Karpas-422 (cell line): ENCODE measurements around the gene TBPL2. TPM values are rescaled to one million over a fixed set of nuclear protein-coding genes. Genes with fewer than 3 reads are reported as not detected.
"Not testable (repeated sequence)": the region's sequence is repeated elsewhere in the genome, so short reads cannot be mapped to it uniquely, and the experiment has no call there.

Experiments
- DNase-seq: peaks from one replicate; pipeline ENCODE4 v3.0.0-alpha.2; 2015
- H2AFZ ChIP-seq: fragments of 200-600 bp; sonication (generic); 2 replicates; pipeline ENCODE4 v1.6.1; 2014; ENCODE audit warnings: antibody characterized with exemption, low read length, mixed read lengths
- H3K27ac ChIP-seq: fragments of 200-600 bp; sonication (generic); 2 replicates; pipeline ENCODE4 v1.5.1; 2014; ENCODE audit warnings: mild to moderate bottlenecking, low read length, moderate library complexity
- H3K27me3 ChIP-seq: fragments of 200-600 bp; sonication (generic); 2 replicates; pipeline ENCODE4 v1.6.1; 2014; ENCODE audit warnings: low read length, mixed read lengths
- H3K36me3 ChIP-seq: fragments of 200-600 bp; sonication (generic); 2 replicates; pipeline ENCODE4 v1.6.1; 2014; ENCODE audit warnings: low read length, mixed read lengths; ENCODE audit not compliant: insufficient read depth
- H3K4me1 ChIP-seq: fragments of 200-600 bp; sonication (generic); 2 replicates; pipeline ENCODE4 v1.6.1; 2014; ENCODE audit warnings: mild to moderate bottlenecking, low read length, mixed read lengths
- H3K4me2 ChIP-seq: fragments of 200-600 bp; sonication (generic); 2 replicates; pipeline ENCODE4 v1.6.1; 2014; ENCODE audit warnings: low read length, low read depth, mild to moderate bottlenecking; ENCODE audit not compliant: poor library complexity, severe bottlenecking
- H3K4me3 ChIP-seq: fragments of 200-600 bp; sonication (generic); 2 replicates; pipeline ENCODE4 v1.5.1; 2014; ENCODE audit warnings: mild to moderate bottlenecking, antibody characterized with exemption, low read length, mixed read lengths
- H3K79me2 ChIP-seq: fragments of 200-600 bp; sonication (generic); 2 replicates; pipeline ENCODE4 v1.6.1; 2014; ENCODE audit warnings: mild to moderate bottlenecking, low read length, mixed read lengths
- H3K9ac ChIP-seq: fragments of 200-600 bp; sonication (generic); 2 replicates; pipeline ENCODE4 v1.6.0; 2014; ENCODE audit warnings: low read length
- H3K9me2 ChIP-seq: fragments of 200-600 bp; sonication (generic), shearing (Covaris generic); replicated peaks from 2 replicates; pipeline ENCODE4 v1.6.0; 2014; ENCODE audit warnings: mild to moderate bottlenecking, low read length, moderate library complexity; ENCODE audit not compliant: insufficient read depth
- H3K9me3 ChIP-seq: fragments of 300-700, 200-600 bp; sonication (generic); 2 replicates; pipeline ENCODE4 v1.6.1; 2014; ENCODE audit warnings: low read length, mixed read lengths
- H4K20me1 ChIP-seq: fragments of 200-600 bp; sonication (generic); 2 replicates; pipeline ENCODE4 v1.6.1; 2014; ENCODE audit warnings: mild to moderate bottlenecking, antibody characterized with exemption, low read length, low read depth; ENCODE audit not compliant: insufficient read depth
- total RNA-seq: library from RNA; depleted of rRNA; stranded (reverse); fragments of >200 nt; shearing (Covaris generic); gene quantifications from 2 replicates; pipeline ENCODE4 v1.2.3, GENCODE V29; 2014; ENCODE audit warnings: low replicate concordance

TBPL2 gene
- total RNA-seq, 1 experiment from 2014 or later: not detected

- Histone ChIP-seq H3K4me1 (no peaks in the 10 kb centered on the region), H4K20me1 (no peaks in the 10 kb centered on the region), H3K9ac (no peak overlapping the region), H2AFZ (no peak overlapping the region), H3K27ac (no peak overlapping the region), H3K9me2 (no peaks in the 10 kb centered on the region), H3K27me3 (no peaks in the 10 kb centered on the region), H3K4me2 (no peak overlapping the region), H3K4me3 (no peak overlapping the region), H3K36me3 (peaks cover 3% of the 10 kb centered on the region; the same call in 1 of the 2 replicates), H3K79me2 (peaks cover 8% of the 10 kb centered on the region; the same call in 1 of the 2 replicates), H3K9me3 (no peaks in the 10 kb centered on the region)
- DNase-seq: no peak
Measured at GRCh38 chr14:55388160-55388559, 52.3 kb downstream of the TBPL2 start.

DNA sequence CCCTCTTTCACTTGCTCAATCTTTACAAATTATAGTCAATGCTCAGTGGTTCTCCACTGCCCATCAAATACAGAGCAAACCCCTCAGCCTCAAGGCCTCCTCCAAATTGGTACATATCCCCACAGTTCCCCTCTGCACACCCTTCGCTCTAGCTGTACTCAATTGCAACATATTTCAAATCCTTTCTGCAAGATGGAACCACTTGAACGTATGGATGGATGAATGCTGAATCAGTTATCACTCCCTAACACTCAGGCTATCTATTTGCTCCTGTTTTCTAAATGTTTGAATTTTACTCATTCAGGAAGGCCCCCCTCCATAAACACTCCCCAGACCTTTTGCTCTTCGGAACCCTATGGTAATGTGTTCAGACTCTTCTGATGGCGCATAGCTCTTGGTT, 53.3 kb downstream of the TBPL2 start:
- H3K27ac ChIP-seq: no peak overlapping the region
- H3K9me3 ChIP-seq: no peaks in the 10 kb centered on the region
- H3K36me3 ChIP-seq: peaks cover 3% of the 10 kb centered on the region; the same call in 1 of the 2 replicates
- no peak overlapping the region for H3K4me3 ChIP-seq
- H3K9ac ChIP-seq: no peak overlapping the region
- H2AFZ ChIP-seq: no peak overlapping the region
- DNase-seq: no peak
- H3K79me2 ChIP-seq: peaks cover 3% of the 10 kb centered on the region; the same call in 1 of the 2 replicates
- H3K4me2 ChIP-seq: no peak overlapping the region
- H3K4me1 ChIP-seq: no peaks in the 10 kb centered on the region
- H3K9me2 ChIP-seq: no peaks in the 10 kb centered on the region
- no peaks in the 10 kb centered on the region for H3K27me3 ChIP-seq
- no peaks in the 10 kb centered on the region for H4K20me1 ChIP-seq

DNA sequence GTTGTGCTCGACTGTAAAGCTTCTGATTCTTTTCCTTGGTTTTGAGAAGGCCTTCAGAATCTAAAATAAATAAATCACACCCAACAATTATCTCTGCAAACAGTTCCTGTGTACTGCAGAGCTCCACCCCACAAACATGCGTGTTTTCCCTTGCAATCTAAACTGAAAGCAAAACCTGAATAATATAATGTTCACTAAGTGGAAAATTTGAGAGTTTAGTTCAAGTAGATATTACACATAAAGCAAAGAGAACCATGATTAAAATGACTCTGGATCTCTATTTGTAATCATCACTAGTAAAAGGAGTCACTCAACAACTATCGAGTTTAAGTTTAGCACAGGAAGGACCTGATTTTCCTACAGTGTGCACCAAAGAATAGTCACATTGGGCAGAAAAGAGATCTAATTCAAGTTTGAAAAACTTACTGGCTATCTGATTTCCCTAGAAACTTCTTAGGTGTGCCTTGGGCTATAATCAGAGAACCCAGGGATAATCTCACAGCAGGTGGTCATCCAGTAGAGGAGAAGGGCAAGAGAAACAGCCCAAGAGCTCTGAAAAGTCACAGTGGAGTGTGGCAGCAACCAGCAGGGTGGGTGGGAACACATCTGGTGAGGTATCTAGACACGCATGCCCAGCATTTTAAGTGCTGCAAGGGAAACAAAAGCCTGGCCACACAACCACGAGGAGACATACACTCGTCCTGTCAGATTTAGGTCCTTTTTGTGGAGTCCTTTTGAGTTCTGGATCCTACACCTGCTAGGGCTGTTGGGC, 54.2 kb downstream of the TBPL2 start:
- Histone ChIP-seq H3K4me1 (no peaks in the 10 kb centered on the region), H3K4me3 (no peak overlapping the region)

GRCh38 chr14:55384536-55384935, 55.9 kb downstream of the TBPL2 start:
- Histone ChIP-seq H3K4me2 (no peak overlapping the region), H3K79me2 (no peaks in the 10 kb centered on the region), H4K20me1 (no peaks in the 10 kb centered on the region), H2AFZ (no peak overlapping the region), H3K9ac (no peak overlapping the region), H3K4me3 (no peak overlapping the region), H3K36me3 (peaks cover 2% of the 10 kb centered on the region; the same call in 1 of the 2 replicates), H3K27ac (no peak overlapping the region), H3K9me2 (no peaks in the 10 kb centered on the region), H3K27me3 (no peaks in the 10 kb centered on the region), H3K9me3 (no peaks in the 10 kb centered on the region), H3K4me1 (no peaks in the 10 kb centered on the region)
- no peak for DNase-seq

More for the DNA sequence above, 54.2 kb downstream of the TBPL2 start:
- peaks cover 3% of the 10 kb centered on the region; the same call in 1 of the 2 replicates for H3K36me3 ChIP-seq
- no peak overlapping the region for H2AFZ ChIP-seq
- no peaks in the 10 kb centered on the region for H4K20me1 ChIP-seq
- H3K9me2 ChIP-seq: no peaks in the 10 kb centered on the region
- H3K27ac ChIP-seq: no peak overlapping the region
- no peak overlapping the region for H3K9ac ChIP-seq
- no peak for DNase-seq
- no peak overlapping the region for H3K4me2 ChIP-seq
- H3K9me3 ChIP-seq: no peaks in the 10 kb centered on the region
- no peaks in the 10 kb centered on the region for H3K79me2 ChIP-seq
- no peaks in the 10 kb centered on the region for H3K27me3 ChIP-seq

DNA sequence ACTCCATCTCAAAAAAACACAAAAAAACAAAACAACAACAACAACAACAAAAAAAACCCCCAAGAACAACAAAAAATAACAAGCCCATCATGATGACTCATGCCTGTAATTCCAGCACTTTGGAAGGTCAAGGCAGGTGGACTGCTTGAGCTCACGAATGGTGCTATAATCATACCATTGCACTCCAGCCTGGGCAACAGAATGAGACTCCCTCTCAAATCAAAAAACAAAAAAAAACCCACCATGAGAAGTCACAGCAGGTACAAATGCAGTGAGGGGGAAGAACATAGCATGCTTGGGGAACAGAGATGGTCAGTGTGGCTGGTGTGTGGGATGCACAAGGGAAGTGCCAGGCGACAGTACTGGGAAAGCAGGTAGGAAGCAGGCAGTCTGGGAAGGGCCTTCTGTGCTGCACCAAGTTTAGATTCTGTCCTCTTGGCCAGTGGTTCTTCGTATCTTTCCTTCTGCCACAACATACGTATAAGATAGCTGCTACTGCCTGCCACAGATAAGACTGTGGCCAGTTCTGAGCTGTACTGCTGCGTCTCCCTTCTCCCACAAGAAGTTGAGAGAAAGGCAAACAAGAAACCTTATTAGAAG, 56.8 kb downstream of the TBPL2 start:
- Histone ChIP-seq H3K4me2 (no peak overlapping the region), H3K4me1 (no peaks in the 10 kb centered on the region), H4K20me1 (no peaks in the 10 kb centered on the region), H2AFZ (no peak overlapping the region), H3K9me2 (no peaks in the 10 kb centered on the region), H3K79me2 (no peaks in the 10 kb centered on the region), H3K4me3 (no peak overlapping the region), H3K27ac (no peak overlapping the region), H3K9ac (no peak overlapping the region), H3K27me3 (no peaks in the 10 kb centered on the region), H3K9me3 (no peaks in the 10 kb centered on the region), H3K36me3 (no peaks in the 10 kb centered on the region; the same call in 1 of the 2 replicates)
- no peak for DNase-seq

GRCh38 chr14:55383056-55383466, 57.4 kb downstream of the TBPL2 start:
- not testable (repeated sequence) for H3K36me3 ChIP-seq

GRCh38 chr14:55382483-55382882, 57.9 kb downstream of the TBPL2 start:
- no peak overlapping the region for H3K4me2 ChIP-seq
- no peak overlapping the region for H3K9ac ChIP-seq
- no peaks in the 10 kb centered on the region for H3K79me2 ChIP-seq
- no peaks in the 10 kb centered on the region for H3K27me3 ChIP-seq
- no peak overlapping the region for H3K4me3 ChIP-seq
- no peak for DNase-seq
- H4K20me1 ChIP-seq: no peaks in the 10 kb centered on the region
- H2AFZ ChIP-seq: no peak overlapping the region
- no peaks in the 10 kb centered on the region for H3K4me1 ChIP-seq
- H3K36me3 ChIP-seq: peaks cover 2% of the 10 kb centered on the region; the same call in 1 of the 2 replicates
- H3K9me2 ChIP-seq: no peaks in the 10 kb centered on the region
- no peak overlapping the region for H3K27ac ChIP-seq
- H3K9me3 ChIP-seq: no peaks in the 10 kb centered on the region

More at GRCh38 chr14:55383056-55383466, 57.4 kb downstream of the TBPL2 start:
- H3K27me3 ChIP-seq, H3K4me3 ChIP-seq, H3K27ac ChIP-seq, H3K9ac ChIP-seq, H4K20me1 ChIP-seq, H3K9me2 ChIP-seq, DNase-seq, H3K4me1 ChIP-seq, H3K4me2 ChIP-seq, H2AFZ ChIP-seq, H3K9me3 ChIP-seq, H3K79me2 ChIP-seq: not testable (repeated sequence)

DNA sequence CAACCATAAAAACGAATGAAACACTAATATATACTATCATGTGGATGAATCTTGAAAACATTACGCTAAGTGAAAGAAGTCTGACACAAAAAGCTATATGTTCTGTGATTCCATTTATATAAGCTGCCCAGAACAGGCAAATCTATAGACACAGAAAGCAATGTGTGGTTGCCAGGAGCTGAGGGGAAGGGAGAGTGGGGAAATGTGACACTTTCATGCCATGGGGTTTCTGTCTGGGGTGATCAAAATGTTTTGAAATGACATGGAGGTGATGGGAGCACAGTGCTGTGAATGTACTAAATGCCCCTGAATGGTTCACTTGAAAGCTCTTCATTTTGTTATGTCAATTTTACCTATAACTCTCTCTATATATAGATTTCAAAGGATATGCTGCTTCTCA, 58.9 kb downstream of the TBPL2 start:
- Histone ChIP-seq H3K9me3 (no peaks in the 10 kb centered on the region), H4K20me1 (no peaks in the 10 kb centered on the region), H3K9me2 (no peaks in the 10 kb centered on the region), H3K27me3 (no peaks in the 10 kb centered on the region), H3K4me2 (no peak overlapping the region), H2AFZ (no peak overlapping the region), H3K36me3 (peaks cover 8% of the 10 kb centered on the region; the same call in 1 of the 2 replicates), H3K4me3 (no peak overlapping the region), H3K27ac (no peak overlapping the region), H3K4me1 (no peaks in the 10 kb centered on the region), H3K79me2 (no peaks in the 10 kb centered on the region), H3K9ac (no peak overlapping the region)
- DNase-seq: no peak
